Stomach smooth muscle (tissue), 2 donors: ENCODE data around the gene CCDC122.

ENCODE experiments used
- H3K27ac ChIP-seq: one replicate; pipeline ENCODE4 v1.7.0; 2013; ENCODE audit warnings: mild to moderate bottlenecking, low read length, inconsistent platforms
- H3K27me3 ChIP-seq, 2 donors: one replicate each; pipeline ENCODE4 v1.7.0; 2013; ENCODE audit warnings: low read length in 2 of 2; ENCODE audit not compliant: insufficient read depth in 2 of 2, control insufficient read depth in 1 of 2
- H3K36me3 ChIP-seq, 2 donors: one replicate each; pipeline ENCODE4 v1.7.0; 2013; ENCODE audit warnings: low read length in 2 of 2; ENCODE audit not compliant: control insufficient read depth in 2 of 2, insufficient read depth in 2 of 2
- H3K4me1 ChIP-seq: one replicate; pipeline ENCODE4 v1.7.0; 2013; ENCODE audit warnings: low read length; ENCODE audit not compliant: control insufficient read depth, insufficient read depth
- H3K4me3 ChIP-seq, 2 donors: one replicate each; pipeline ENCODE4 v1.7.0; 2013; ENCODE audit warnings: low read length in 2 of 2
- H3K9ac ChIP-seq, 2 donors: one replicate each; pipeline ENCODE4 v1.7.0; 2013; ENCODE audit warnings: low read length in 2 of 2, mild to moderate bottlenecking in 1 of 2
- H3K9me3 ChIP-seq, 2 donors: one replicate each; pipeline ENCODE4 v1.7.0; 2013; ENCODE audit warnings: low read length in 2 of 2; ENCODE audit not compliant: control insufficient read depth in 2 of 2
- donor health status: healthy.
- donor health status: Pancreatic carcinoma.

The CCDC122 gene

DNA sequence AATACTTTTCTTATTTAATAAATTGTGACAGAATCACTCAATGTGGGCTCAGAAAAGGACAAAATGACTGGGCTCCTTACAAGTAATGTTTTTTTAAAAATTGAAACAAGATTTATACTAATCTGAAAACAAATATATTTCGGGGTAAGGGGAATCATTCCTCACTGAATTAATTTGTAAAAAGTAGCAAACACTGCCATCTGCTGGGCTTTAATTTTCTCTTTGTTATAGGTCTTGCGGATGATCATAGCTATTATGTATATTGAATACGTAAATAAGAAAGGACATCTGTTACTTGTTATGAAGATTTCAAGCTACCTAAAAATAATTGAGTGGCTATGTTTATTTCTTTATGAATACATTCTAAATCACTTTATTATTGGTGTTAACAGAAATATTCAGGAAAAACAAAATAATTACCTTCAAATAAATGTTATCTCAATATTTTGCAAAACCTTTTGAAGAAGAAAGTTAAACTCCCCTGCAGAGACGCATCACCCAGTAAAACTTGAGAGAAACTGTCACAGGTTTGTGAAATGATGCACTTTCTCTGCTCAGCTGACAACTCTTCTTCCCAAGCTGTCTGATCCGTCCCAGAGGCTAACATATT is 75.0 kb downstream of the CCDC122 start:
- Histone ChIP-seq H3K36me3 (no peaks in the 10 kb centered on the region), H3K9ac (peak overlapping the region; percentile 22 to 44), H3K4me1 (no peaks in the 10 kb centered on the region), H3K4me3 (peak overlapping the region; percentile 36 to 43), H3K27ac (no peak overlapping the region), H3K9me3 (no peaks in the 10 kb centered on the region), H3K27me3 (no peaks in the 10 kb centered on the region)

DNA sequence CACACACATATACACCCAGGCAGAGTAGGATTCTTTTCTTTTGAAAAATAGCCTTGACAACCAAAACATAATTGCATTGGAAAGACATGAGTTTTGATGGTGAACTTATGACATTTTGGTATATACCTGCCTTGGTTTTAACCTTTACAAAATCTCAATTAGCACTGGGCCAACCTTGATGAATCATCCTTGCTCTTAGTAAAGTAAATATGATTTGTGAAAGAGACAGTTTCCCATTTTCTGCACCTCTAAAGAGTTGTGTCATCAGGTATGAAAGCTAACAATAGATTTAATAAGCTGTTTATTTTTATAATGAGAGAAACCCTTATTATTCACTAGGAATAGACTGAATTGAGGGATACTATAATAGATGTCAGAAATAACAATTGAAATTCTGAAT is 77.0 kb downstream of the CCDC122 start:
- H3K9me3 ChIP-seq = no peaks in the 10 kb centered on the region
- H3K4me1 ChIP-seq = no peaks in the 10 kb centered on the region
- H3K9ac ChIP-seq = no peak overlapping the region
- H3K36me3 ChIP-seq = no peaks in the 10 kb centered on the region
- H3K27ac ChIP-seq = no peak overlapping the region
- no peak overlapping the region for H3K4me3 ChIP-seq
- H3K27me3 ChIP-seq = no peaks in the 10 kb centered on the region

DNA sequence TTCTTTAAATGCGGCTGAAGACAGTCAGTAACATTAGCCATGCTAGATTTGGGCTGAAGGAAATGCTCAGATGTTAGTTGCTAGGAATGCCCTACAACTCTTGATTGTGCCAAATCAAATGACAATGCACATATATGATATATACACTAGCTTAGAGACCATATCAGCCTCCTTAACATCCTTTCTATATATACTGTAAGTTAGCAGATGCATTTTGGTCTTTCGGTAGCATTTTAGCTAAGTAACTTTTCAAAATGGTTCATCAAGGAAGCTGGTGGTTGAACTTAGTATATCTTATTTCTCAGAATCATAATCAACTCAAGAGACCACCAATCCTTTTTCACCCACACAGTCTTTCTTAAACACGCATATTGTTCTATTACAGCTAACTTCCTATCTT is 78.7 kb downstream of the CCDC122 start:
- H3K36me3 ChIP-seq = no peaks in the 10 kb centered on the region
- no peaks in the 10 kb centered on the region for H3K9me3 ChIP-seq
- no peaks in the 10 kb centered on the region for H3K27me3 ChIP-seq
- H3K9ac ChIP-seq = no peak overlapping the region
- no peak overlapping the region for H3K4me3 ChIP-seq
- H3K4me1 ChIP-seq = no peaks in the 10 kb centered on the region
- no peak overlapping the region for H3K27ac ChIP-seq

DNA sequence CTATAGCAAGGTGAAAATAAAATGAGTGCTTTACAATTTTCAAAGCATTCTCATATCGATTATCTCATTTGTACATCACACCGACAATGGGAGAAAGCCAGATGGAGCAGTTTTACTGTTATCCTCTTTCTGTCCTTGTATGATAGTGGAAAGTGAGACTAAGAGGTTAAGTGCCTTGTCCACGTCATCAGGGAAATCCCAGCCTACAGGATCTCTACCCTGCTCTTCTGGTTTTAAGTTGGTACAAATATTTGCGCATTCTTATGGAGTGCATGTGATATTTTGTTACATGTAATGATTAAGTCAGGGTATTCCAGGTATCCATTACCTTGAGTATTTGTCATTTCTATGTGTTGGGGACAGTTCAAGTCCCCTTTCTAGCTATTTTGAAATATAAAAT is 80.3 kb downstream of the CCDC122 start:
- Histone ChIP-seq H3K27ac (no peak overlapping the region), H3K27me3 (no peaks in the 10 kb centered on the region), H3K9ac (no peak overlapping the region), H3K9me3 (no peaks in the 10 kb centered on the region), H3K4me3 (no peak overlapping the region), H3K36me3 (no peaks in the 10 kb centered on the region), H3K4me1 (no peaks in the 10 kb centered on the region)

DNA sequence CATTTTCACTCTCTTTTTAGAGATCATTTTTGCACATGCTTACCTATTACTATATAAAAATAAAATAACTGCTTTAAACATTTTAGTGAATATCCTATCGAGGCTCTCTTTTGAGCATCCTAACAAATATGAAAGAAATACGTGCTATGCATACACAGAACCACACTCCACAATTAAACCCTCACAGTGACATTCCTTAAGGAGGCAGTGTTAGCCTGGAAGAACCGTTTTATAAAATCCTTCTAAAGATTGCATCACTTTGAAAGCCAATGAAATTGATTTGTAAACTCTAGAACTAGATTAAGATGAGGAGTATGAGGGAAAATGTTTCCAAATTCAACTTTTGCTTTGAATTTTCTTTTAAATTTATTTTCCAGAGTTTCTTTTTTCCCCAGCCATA is 81.7 kb downstream of the CCDC122 start:
- Histone ChIP-seq H3K27me3 (no peaks in the 10 kb centered on the region), H3K27ac (no peak overlapping the region), H3K9ac (no peak overlapping the region), H3K36me3 (no peaks in the 10 kb centered on the region), H3K4me1 (no peaks in the 10 kb centered on the region), H3K4me3 (no peak overlapping the region), H3K9me3 (no peaks in the 10 kb centered on the region)

GRCh38 chr13:43797159-43797558 is 82.4 kb downstream of the CCDC122 start:
- no peak overlapping the region for H3K4me3 ChIP-seq
- H3K36me3 ChIP-seq = no peaks in the 10 kb centered on the region
- H3K27me3 ChIP-seq = no peaks in the 10 kb centered on the region
- H3K4me1 ChIP-seq = no peaks in the 10 kb centered on the region
- H3K9ac ChIP-seq = no peak overlapping the region
- no peak overlapping the region for H3K27ac ChIP-seq
- no peaks in the 10 kb centered on the region for H3K9me3 ChIP-seq

GRCh38 chr13:43794416-43794815 is 85.1 kb downstream of the CCDC122 start:
- Histone ChIP-seq H3K27me3 (no peaks in the 10 kb centered on the region), H3K27ac (no peak overlapping the region), H3K4me3 (no peak overlapping the region), H3K9ac (no peak overlapping the region), H3K36me3 (no peaks in the 10 kb centered on the region), H3K9me3 (no peaks in the 10 kb centered on the region), H3K4me1 (no peaks in the 10 kb centered on the region)

GRCh38 chr13:43792076-43792881 is 87.3 kb downstream of the CCDC122 start:
- Histone ChIP-seq H3K9ac (no peak overlapping the region), H3K9me3 (no peaks in the 10 kb centered on the region), H3K4me1 (peaks cover 5% of the 10 kb centered on the region), H3K4me3 (no peak overlapping the region), H3K36me3 (no peaks in the 10 kb centered on the region), H3K27ac (no peak overlapping the region), H3K27me3 (no peaks in the 10 kb centered on the region)

- Histone ChIP-seq H3K27me3 (no peaks in the 10 kb centered on the region), H3K36me3 (no peaks in the 10 kb centered on the region), H3K9me3 (no peaks in the 10 kb centered on the region), H3K9ac (peak overlapping the region in 1 of 2 donors; percentile 61), H3K4me3 (peak overlapping the region; percentile 74 to 88), H3K27ac (no peak overlapping the region), H3K4me1 (peaks cover 9% of the 10 kb centered on the region)
Measured at GRCh38 chr13:43787997-43788396, 91.5 kb downstream of the CCDC122 start.

DNA sequence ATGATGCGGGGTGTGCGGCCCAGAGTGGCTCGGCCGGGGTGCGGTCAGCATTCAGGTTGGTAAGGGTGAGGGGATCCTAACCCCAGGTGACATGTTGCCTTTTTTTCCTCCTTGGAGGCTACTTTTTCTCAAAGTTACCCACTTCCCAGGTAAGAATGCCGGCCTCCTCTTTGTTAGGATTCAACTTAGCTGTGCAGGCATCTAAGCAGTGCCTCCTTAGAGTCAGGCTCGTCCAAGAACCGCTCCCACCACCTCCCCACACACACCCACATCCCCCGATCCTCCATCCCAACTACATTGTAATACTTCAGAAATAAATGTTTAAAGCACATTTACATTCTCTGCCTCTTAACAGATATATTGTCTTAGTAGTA is 92.0 kb downstream of the CCDC122 start:
- Histone ChIP-seq H3K9ac (peak overlapping the region; percentile 61 to 62), H3K27me3 (no peaks in the 10 kb centered on the region), H3K4me3 (peak overlapping the region; percentile 74 to 88), H3K4me1 (peaks cover 9% of the 10 kb centered on the region), H3K36me3 (no peaks in the 10 kb centered on the region), H3K9me3 (no peaks in the 10 kb centered on the region), H3K27ac (peak overlapping the region; percentile 70)
